HepG2 (cell line): ENCODE results near the gene AGMO. TPM values are rescaled to one million over a fixed set of nuclear protein-coding genes. Genes with fewer than 3 reads are reported as not detected.

Source experiments
- ATAC-seq: fragments of 200-7000 bp; cut with Tn5 transposase; 3 replicates; pipeline ENCODE4 v1.9.1; 2020; ENCODE audit warnings: mild to moderate bottlenecking, moderate library complexity
- BruUV-seq: library from RNA; stranded (reverse); fragments of 400-500 nt; replicated peaks from 2 replicates; lab custom pipeline; 2021; lab: Mats Ljungman, UMichigan
- CTCF ChIA-PET: fragments of 300-600 bp; formaldehyde crosslinking; extraction: SDS; loops from one replicate; lab custom pipeline; 2021; ENCODE audit warnings: low total read pairs, inconsistent platforms, low intra/inter-chr PET ratio; lab: Yijun Ruan, JAX
- POLR2A ChIA-PET: fragments of 350-600 bp; sonication (Branson Sonifier 250); formaldehyde crosslinking; loops from one replicate; lab custom pipeline; 2020; ENCODE audit warnings: antibody characterized with exemption, inconsistent platforms; lab: Yijun Ruan, JAX
- DNase-seq: peaks from one replicate; pipeline ENCODE4 v3.0.0-alpha.2; 2015; ENCODE audit warnings: low spot score
- FAIRE-seq: peaks from 3 replicates; lab custom pipeline; 2011; peaks lifted over from hg19 to GRCh38; lab: Jason Lieb, UNC
- H2AFZ ChIP-seq: one replicate; pipeline ENCODE4 v1.6.1; 2011; ENCODE audit warnings: low read length, inconsistent platforms
- H3K27ac ChIP-seq: fragments of 300-600 bp; 3 replicates; pipeline ENCODE4 v1.8.0; 2011; ENCODE audit warnings: mixed run types, mild to moderate bottlenecking, mixed read lengths, low read length, inconsistent platforms; ENCODE audit not compliant: insufficient read depth; ENCODE audit errors: extremely low read length
- H3K27me3 ChIP-seq, 2 experiments: fragments of 200-600 bp in 1 of 2; 2 replicates in 1 of 2; 3 replicates in 1 of 2; pipeline versions ENCODE4 v1.6.0 to v1.8.0; 2011; ENCODE audit warnings: low read length in 2 of 2, mild to moderate bottlenecking in 2 of 2, moderate library complexity in 2 of 2, inconsistent platforms in 1 of 2; ENCODE audit not compliant: insufficient read depth in 2 of 2, control insufficient read depth in 1 of 2
- H3K36me3 ChIP-seq, 2 experiments: fragments of 200-600 bp in 1 of 2; replicated peaks in 1 of 2; 2 replicates in 1 of 2; 3 replicates in 1 of 2; pipeline versions ENCODE4 v1.5.1 to v1.8.0; 2011; ENCODE audit warnings: low read length in 2 of 2, inconsistent platforms in 1 of 2; ENCODE audit not compliant: insufficient read depth in 2 of 2, control insufficient read depth in 1 of 2
- H3K4me1 ChIP-seq: 2 replicates; pipeline ENCODE4 v1.5.1; 2012; ENCODE audit warnings: low read length, inconsistent platforms; ENCODE audit not compliant: insufficient read depth
- H3K4me2 ChIP-seq: 2 replicates; pipeline ENCODE4 v1.6.0; 2011; ENCODE audit warnings: low read depth, low read length, inconsistent platforms
- H3K4me3 ChIP-seq, 3 experiments: fragments of 200-600 bp in 1 of 3; sonication (generic), shearing (Covaris generic) in 1 of 3; replicated peaks in 1 of 3; 2 replicates each; pipeline ENCODE4 v1.5.1; 2011 to 2016; ENCODE audit warnings: low read length in 3 of 3, inconsistent platforms in 2 of 3, low read depth in 2 of 3, mild to moderate bottlenecking in 2 of 3, control low read depth in 1 of 3, mixed read lengths in 1 of 3; ENCODE audit not compliant: insufficient read depth in 1 of 3
- H3K79me2 ChIP-seq: one replicate; pipeline ENCODE4 v1.6.1; 2011; ENCODE audit warnings: low read length, inconsistent platforms; ENCODE audit not compliant: insufficient read depth
- H3K9ac ChIP-seq: 2 replicates; pipeline ENCODE4 v1.6.0; 2011; ENCODE audit warnings: mild to moderate bottlenecking, low read depth, low read length, inconsistent platforms; ENCODE audit not compliant: insufficient read depth
- H3K9me3 ChIP-seq: 2 replicates; pipeline ENCODE4 v1.5.1; 2012; ENCODE audit warnings: mild to moderate bottlenecking, low read length
- H4K20me1 ChIP-seq: 2 replicates; pipeline ENCODE4 v1.6.0; 2011; ENCODE audit warnings: inconsistent platforms, mild to moderate bottlenecking, low read length, moderate library complexity; ENCODE audit not compliant: insufficient read depth
- HOXD1 ChIP-seq: sonication (generic); formaldehyde crosslinking; IDR thresholded peaks from 2 replicates; pipeline ENCODE4 v1.5.0; 2020; ENCODE audit warnings: missing genetic modification reagents
- MEF2D ChIP-seq: sonication (generic); formaldehyde crosslinking; IDR thresholded peaks from 2 replicates; pipeline ENCODE4 v1.5.1; 2020; ENCODE audit warnings: mild to moderate bottlenecking, missing genetic modification reagents
- SPEN ChIP-seq: sonication (generic); formaldehyde crosslinking; IDR thresholded peaks from 2 replicates; pipeline ENCODE4 v1.5.1; 2020; ENCODE audit warnings: low read depth, mild to moderate bottlenecking, missing genetic modification reagents
- ZBTB44 ChIP-seq: sonication (generic); formaldehyde crosslinking; IDR thresholded peaks from 2 replicates; pipeline ENCODE4 v1.4.0; 2020; ENCODE audit warnings: missing genetic modification reagents
- ZFP1 ChIP-seq: IDR thresholded peaks from 2 replicates; pipeline ENCODE4 v1.6.1; 2016
- ZNF207 ChIP-seq: fragments of 450-650 bp; IDR thresholded peaks from 2 replicates; pipeline ENCODE4 v1.6.1; 2016; ENCODE audit warnings: antibody characterized with exemption, borderline replicate concordance
- ZNF350 ChIP-seq: sonication (generic); formaldehyde crosslinking; IDR thresholded peaks from 2 replicates; pipeline ENCODE4 v1.4.0; 2020; ENCODE audit warnings: mild to moderate bottlenecking, low read depth, missing genetic modification reagents, borderline replicate concordance
- ZNF720 ChIP-seq: sonication (generic); formaldehyde crosslinking; IDR thresholded peaks from 2 replicates; pipeline ENCODE4 v1.4.0; 2020; ENCODE audit warnings: missing genetic modification reagents
- ZNF724P ChIP-seq: sonication (generic); formaldehyde crosslinking; IDR thresholded peaks from 2 replicates; pipeline ENCODE4 v1.8.0; 2022; ENCODE audit warnings: missing genetic modification reagents, borderline replicate concordance
- WGBS: methylation state at CpG from one replicate; pipeline ENCODE4 v1.1.6; 2017; ENCODE audit warnings: low lambda C conversion rate; 5-methylcytosine and 5-hydroxymethylcytosine counted together
- in situ Hi-C: cut with HindIII; loops from 2 replicates; pipeline ENCODE4 v1.10.0; 2017; ENCODE audit warnings: low pct_unique_long_range_greater_than_20kb; ENCODE audit not compliant: extremely low pct_ligation_motif_present
- intact Hi-C: fragments of 100-400 bp; cut with micrococcal nuclease; formaldehyde crosslinking; loops from one replicate; pipeline ENCODE4 v1.10.0; 2022; ENCODE audit not compliant: unreplicated experiment
- polyA plus RNA-seq, 8 experiments: library from polyadenylated mRNA; depleted of rRNA in 3 of 8; stranded (reverse) in 7 of 8; unstranded in 1 of 8; fragments of >200 nt; fragmentation: Illumina TruSeq in 4 of 8; extraction: Trizol in 4 of 8; gene quantifications; 2 replicates each; pipeline versions ENCODE4 v1.2.1 to v1.2.3, GENCODE V29; 2011 to 2016; ENCODE audit warnings: low read depth in 4 of 8, missing spikeins in 1 of 8, mixed read lengths in 1 of 8; ENCODE audit not compliant: insufficient read depth in 1 of 8
- total RNA-seq, 5 experiments: library from RNA; depleted of rRNA; stranded (reverse); fragments of >200 nt; fragmentation: Illumina TruSeq; extraction: Trizol; gene quantifications; 2 replicates each; pipeline ENCODE4 v1.2.3, GENCODE V29; 2016; ENCODE audit warnings: low read depth in 1 of 5
- TF ChIP-seq, protein P1 (sequence below), 2 experiments: sonication (generic) in 1 of 2; formaldehyde crosslinking in 1 of 2; IDR thresholded peaks; 2 replicates each; pipeline versions ENCODE4 v1.5.1 to v1.6.1; 2011 to 2020; ENCODE audit warnings: borderline replicate concordance in 1 of 2, low read depth in 1 of 2, low read length in 1 of 2, mild to moderate bottlenecking in 1 of 2, missing genetic modification reagents in 1 of 2, moderate library complexity in 1 of 2

The AGMO gene
- total and polyA plus RNA-seq, 2 of the 13 experiments (the other 11 are each of a cell fraction or from before 2014, with no cell fraction given): 0.22 to 0.50 TPM

- POLR2A ChIA-PET: no interaction called here
- no peaks in the 10 kb centered on the region for H3K79me2 ChIP-seq
- no peak overlapping the region for H3K9ac ChIP-seq
- H3K36me3 ChIP-seq: no peaks in the 10 kb centered on the region
- intact Hi-C loops (no loop called here), in situ Hi-C loops (no loop called here)
- CTCF ChIA-PET: no interaction called here
- no peak for ATAC-seq
- H2AFZ ChIP-seq: no peak overlapping the region
- no peak overlapping the region for H3K4me3 ChIP-seq
- no TSS peak for BruUV-seq
- no peaks in the 10 kb centered on the region for H4K20me1 ChIP-seq
- H3K27me3 ChIP-seq: no peaks in the 10 kb centered on the region
- no peak for FAIRE-seq
- TF ChIP-seq HOXD1 (no peak), ZNF207 (no peak), ZBTB44 (CRISPR knock-in tag) (no peak), ZNF350 (no peak), ZNF720 (CRISPR knock-in tag) (no peak), ZFP1 (no peak), SPEN (CRISPR knock-in tag) (no peak)
- no peaks in the 10 kb centered on the region for H3K4me1 ChIP-seq
- H3K4me2 ChIP-seq: no peak overlapping the region
- no peak for DNase-seq
- H3K9me3 ChIP-seq: peaks cover 79% of the 10 kb centered on the region
- H3K27ac ChIP-seq: no peak overlapping the region
- whole genome bisulfite sequencing: 56% methylated on average over 6 of the region's 6 CpGs
Observed at GRCh38 chr7:15334536-15335263, 227.1 kb downstream of the AGMO start.

GRCh38 chr7:15332956-15333355 lies 228.9 kb downstream of the AGMO start:
- no peaks in the 10 kb centered on the region for H4K20me1 ChIP-seq
- intact Hi-C loops (no loop called here), in situ Hi-C loops (no loop called here)
- POLR2A ChIA-PET: no interaction called here
- H3K27ac ChIP-seq: no peak overlapping the region
- no peaks in the 10 kb centered on the region for H3K36me3 ChIP-seq
- TF ChIP-seq, protein P1, sequence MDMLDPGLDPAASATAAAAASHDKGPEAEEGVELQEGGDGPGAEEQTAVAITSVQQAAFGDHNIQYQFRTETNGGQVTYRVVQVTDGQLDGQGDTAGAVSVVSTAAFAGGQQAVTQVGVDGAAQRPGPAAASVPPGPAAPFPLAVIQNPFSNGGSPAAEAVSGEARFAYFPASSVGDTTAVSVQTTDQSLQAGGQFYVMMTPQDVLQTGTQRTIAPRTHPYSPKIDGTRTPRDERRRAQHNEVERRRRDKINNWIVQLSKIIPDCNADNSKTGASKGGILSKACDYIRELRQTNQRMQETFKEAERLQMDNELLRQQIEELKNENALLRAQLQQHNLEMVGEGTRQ (IDR thresholded peaks at IDR 0.05; ENCODE audit: low read depth, low read length): no peak
- TF ChIP-seq, protein P1 (CRISPR knock-in tag; IDR thresholded peaks at IDR 0.05; ENCODE audit: borderline replicate concordance): no peak
- no peak for TF ChIP-seq MEF2D
- TF ChIP-seq ZNF724P (CRISPR knock-in tag): no peak
- CTCF ChIA-PET: no interaction called here
- no peaks in the 10 kb centered on the region for H3K79me2 ChIP-seq
- no peak overlapping the region for H3K4me3 ChIP-seq
- H3K27me3 ChIP-seq: no peaks in the 10 kb centered on the region
- no TSS peak for BruUV-seq
- no peaks in the 10 kb centered on the region for H3K4me1 ChIP-seq
- H3K9me3 ChIP-seq: peaks cover 84% of the 10 kb centered on the region
- ATAC-seq (no peak), FAIRE-seq (no peak), DNase-seq (no peak)
- no peak overlapping the region for H2AFZ ChIP-seq
- 55% methylated on average over 2 of the region's 2 CpGs for WGBS
- no peak overlapping the region for H3K4me2 ChIP-seq
- H3K9ac ChIP-seq: no peak overlapping the region
